Activated T-helper 1 cell treated with anti-CD3 and anti-CD28 coated beads, Interleukin-2, amount 50 U/mL, for 16 hours (primary cell): Measurements from ENCODE around the gene UGT1A1.

Source experiments
- DNase-seq, 2 donors: peaks; one replicate each; pipeline ENCODE4 v3.0.0-alpha.2; 2020; ENCODE audit warnings: low read depth in 1 of 2, low spot score in 1 of 2

UGT1A1 gene

DNA sequence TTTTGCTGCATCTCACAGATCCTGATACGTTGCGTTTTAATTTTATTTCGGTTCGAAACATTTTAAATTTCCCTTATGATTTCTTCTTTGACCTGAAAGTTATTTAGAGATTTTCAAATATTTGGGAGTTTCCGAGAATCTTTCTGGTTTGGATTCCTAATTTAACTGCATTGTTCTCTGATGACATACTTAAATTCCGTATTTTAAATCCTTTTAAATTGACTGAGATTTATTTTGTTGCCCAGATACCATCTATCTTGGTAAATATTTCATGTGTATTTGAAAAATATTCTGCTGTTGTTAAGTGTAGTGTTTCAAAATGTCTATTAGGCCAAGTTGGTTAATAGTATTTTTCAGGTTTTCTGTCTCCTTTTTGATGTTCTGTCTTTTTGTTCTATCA lies 55.8 kb downstream of the UGT1A1 start:
- DNase-seq, result no peak

- no peak for DNase-seq
Observed at GRCh38 chr2:233816334-233816733, 56.3 kb downstream of the UGT1A1 start.

DNA sequence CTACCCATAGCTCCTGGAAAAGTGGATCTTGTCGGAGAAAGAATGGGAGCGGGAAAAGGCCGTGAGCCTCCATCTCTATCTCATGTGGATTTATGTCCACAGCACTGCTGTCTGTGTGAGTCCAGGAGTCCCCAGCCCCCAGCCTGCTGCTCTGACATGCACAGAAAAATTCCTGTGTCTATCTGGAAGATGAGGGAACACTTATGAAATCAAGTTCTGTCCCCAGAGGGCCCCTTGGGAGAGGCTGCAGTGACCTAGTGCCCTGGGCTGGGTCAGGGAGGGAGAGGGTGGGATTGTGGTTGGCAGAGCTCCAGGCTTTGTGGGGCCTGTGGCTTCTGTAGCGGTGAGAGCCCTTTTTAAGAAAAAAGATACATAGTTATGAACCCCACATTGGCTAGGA lies 56.7 kb downstream of the UGT1A1 start:
- no peak for DNase-seq

- DNase-seq, result no peak
Observed at GRCh38 chr2:233817361-233817911, 57.4 kb downstream of the UGT1A1 start.

- no peak for DNase-seq
Observed at GRCh38 chr2:233817995-233818638, 58.0 kb downstream of the UGT1A1 start.

- no peak for DNase-seq
Observed at GRCh38 chr2:233818639-233819621, 58.9 kb downstream of the UGT1A1 start.

DNA sequence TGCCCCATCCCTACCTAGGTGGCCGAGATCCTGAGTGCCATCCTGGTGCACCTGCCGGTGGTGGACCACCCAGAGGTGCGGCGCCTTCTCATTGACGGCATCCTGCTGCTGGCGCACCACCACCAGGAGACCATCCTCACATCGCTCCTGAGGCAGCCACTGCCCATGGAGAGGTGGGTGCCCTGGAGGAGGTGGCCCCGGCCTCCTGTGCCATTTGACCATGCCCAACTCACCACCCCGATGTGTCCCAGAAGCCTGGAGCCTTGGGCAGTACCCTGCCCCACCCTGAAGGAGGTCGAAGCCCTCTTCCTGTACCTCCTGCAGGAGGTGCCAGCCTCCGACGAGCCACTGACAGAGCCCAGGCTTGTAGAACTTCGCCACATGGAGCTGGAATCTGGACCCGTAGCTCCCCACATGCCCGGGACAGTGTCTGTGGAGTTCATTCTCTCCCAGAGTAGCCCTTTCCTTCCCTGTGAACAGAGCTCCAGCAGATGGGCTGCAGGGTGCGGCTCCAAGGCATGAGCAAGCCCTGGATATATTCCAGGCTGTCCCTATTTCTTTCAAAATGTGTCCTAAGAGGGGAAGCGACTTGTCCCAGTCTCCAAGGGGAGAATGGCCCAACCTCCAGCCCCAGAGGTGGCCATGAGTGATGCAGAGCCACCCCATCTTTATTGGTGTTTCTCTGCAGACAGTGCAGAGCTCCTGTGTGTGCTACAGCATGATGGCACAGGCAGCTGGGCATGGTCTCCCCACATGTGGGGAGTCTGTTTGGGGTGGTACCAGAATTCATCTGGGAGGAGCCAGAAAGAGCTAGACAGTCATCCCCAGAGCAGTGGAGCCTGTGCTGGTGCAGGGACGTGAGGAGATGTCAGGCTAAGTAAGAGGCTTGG lies 60.1 kb downstream of the UGT1A1 start:
- DNase-seq, result no peak

- no peak for DNase-seq
Observed at GRCh38 chr2:233820774-233821105, 60.7 kb downstream of the UGT1A1 start.

- DNase-seq, result no peak
Observed at GRCh38 chr2:233821196-233821595, 61.1 kb downstream of the UGT1A1 start.

GRCh38 chr2:233821709-233822100 lies 61.6 kb downstream of the UGT1A1 start:
- no peak for DNase-seq

DNA sequence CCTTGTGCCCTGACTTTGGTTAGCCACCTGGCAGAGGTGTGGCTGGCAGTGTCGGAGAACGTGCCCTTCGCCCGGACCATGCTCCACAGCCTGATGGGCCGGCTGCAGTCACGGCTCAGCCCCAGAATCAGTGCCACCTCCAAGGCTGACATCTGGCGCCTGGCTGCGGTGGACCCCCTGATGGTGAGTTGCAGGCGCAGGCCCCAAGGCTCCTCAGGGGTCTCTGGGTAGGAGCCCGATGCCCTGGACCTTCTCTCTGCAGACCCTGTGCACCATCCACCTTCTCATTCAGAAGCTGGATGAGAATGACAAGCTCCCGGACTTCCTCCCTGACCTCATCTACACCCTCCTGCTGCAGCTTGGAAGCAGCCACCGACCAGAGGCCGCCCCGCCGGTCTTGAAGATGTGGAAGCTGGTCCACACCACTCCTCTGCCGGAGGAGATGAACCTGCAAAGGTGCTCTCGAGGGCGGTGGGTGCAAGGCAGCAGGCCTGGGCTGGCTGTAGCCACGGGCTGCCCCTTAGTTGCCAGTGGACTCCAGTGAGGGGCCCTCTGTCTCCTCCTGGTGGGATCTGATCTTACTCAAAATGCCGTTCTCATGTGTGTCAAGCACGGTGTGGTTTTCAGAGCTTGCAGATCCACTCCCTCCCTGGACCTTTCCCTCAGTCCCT lies 62.2 kb downstream of the UGT1A1 start:
- no peak for DNase-seq
